CD4-positive, alpha-beta T cell treated with Interleukin-6 at 100 ng/mL for 8 hours (primary cell): ENCODE data around the gene SRRM1.
"Not testable (repeated sequence)": the region's sequence is repeated elsewhere in the genome, so short reads cannot be mapped to it uniquely, and the experiment has no call there.

Experiments used
- DNase-seq: peaks from one replicate; pipeline ENCODE4 v3.0.0-alpha.2; 2020; ENCODE audit warnings: mixed read lengths, low spot score

SRRM1 gene

GRCh38 chr1:24720152-24720551, 77.0 kb downstream of the SRRM1 start:
- no peak for DNase-seq

- DNase-seq, result no peak
Observed at GRCh38 chr1:24721533-24721932, 78.4 kb downstream of the SRRM1 start.

- not testable (repeated sequence) for DNase-seq
Observed at GRCh38 chr1:24722073-24723035, 79.3 kb downstream of the SRRM1 start.
